IMR-90 (cell line): ENCODE measurements around the gene LYPD6B. TPM values are rescaled to one million over a fixed set of nuclear protein-coding genes. Genes with fewer than 3 reads are reported as not detected.

Source experiments
- ATAC-seq: fragments of 200-7000 bp; cut with Tn5 transposase; 2 replicates; pipeline ENCODE4 v1.9.1; 2020; ENCODE audit warnings: low read depth, mild to moderate bottlenecking, moderate library complexity
- BruUV-seq: library from RNA; stranded (reverse); fragments of 400-500 nt; replicated peaks from 2 replicates; lab custom pipeline; 2021; lab: Mats Ljungman, UMichigan
- CTCF ChIA-PET: fragments of 300-600 bp; formaldehyde crosslinking; extraction: SDS; loops from one replicate; lab custom pipeline; 2021; ENCODE audit warnings: antibody characterized with exemption; lab: Yijun Ruan, JAX
- POLR2A ChIA-PET: fragments of 300-600 bp; sonication (Branson Sonifier 250); formaldehyde crosslinking; loops from one replicate; lab custom pipeline; 2022; ENCODE audit warnings: antibody characterized with exemption; ENCODE audit not compliant: unreplicated experiment; lab: Charles Lee
- DNase-seq: peaks from one replicate; pipeline ENCODE4 v3.0.0; 2013
- H2AFZ ChIP-seq: replicated peaks from 2 replicates; pipeline ENCODE3; 2013; ENCODE audit warnings: low read length, mild to moderate bottlenecking; ENCODE audit not compliant: poor library complexity
- H2AK5ac ChIP-seq: 2 replicates; pipeline ENCODE4 v1.6.1; 2013; ENCODE audit warnings: low read depth, low read length, inconsistent platforms
- H2AK9ac ChIP-seq: replicated peaks from 2 replicates; pipeline ENCODE3; 2013; ENCODE audit warnings: mild to moderate bottlenecking, low read depth, low read length, moderate library complexity; ENCODE audit not compliant: poor library complexity
- H2BK120ac ChIP-seq: 2 replicates; pipeline ENCODE4 v1.6.1; 2013; ENCODE audit warnings: low read depth, low read length, inconsistent platforms
- H2BK15ac ChIP-seq: 3 replicates; pipeline ENCODE4 v1.6.1; 2013; ENCODE audit warnings: low read depth, low read length, inconsistent platforms
- H2BK20ac ChIP-seq: 2 replicates; pipeline ENCODE4 v1.6.1; 2013; ENCODE audit warnings: low read depth, mild to moderate bottlenecking, inconsistent platforms, low read length, moderate library complexity
- H2BK5ac ChIP-seq: 2 replicates; pipeline ENCODE4 v1.6.1; 2013; ENCODE audit warnings: mild to moderate bottlenecking, low read depth, low read length, inconsistent platforms; ENCODE audit not compliant: poor library complexity, severe bottlenecking
- H3K14ac ChIP-seq: replicated peaks from 2 replicates; pipeline ENCODE4 v1.6.1; 2013; ENCODE audit warnings: low read depth, low read length, inconsistent platforms
- H3K18ac ChIP-seq: 2 replicates; pipeline ENCODE4 v1.6.1; 2013; ENCODE audit warnings: low read depth, low read length, control low read depth
- H3K23ac ChIP-seq: 2 replicates; pipeline ENCODE4 v1.6.1; 2013; ENCODE audit warnings: low read depth, low read length, inconsistent platforms
- H3K27ac ChIP-seq: 2 replicates; pipeline ENCODE4 v1.5.1; 2013; ENCODE audit warnings: mild to moderate bottlenecking, control low read depth, low read length; ENCODE audit not compliant: insufficient read depth
- H3K27me3 ChIP-seq: 2 replicates; pipeline ENCODE4 v1.6.1; 2013; ENCODE audit warnings: low read length; ENCODE audit not compliant: control insufficient read depth, insufficient read depth
- H3K36me3 ChIP-seq: 2 replicates; pipeline ENCODE4 v1.6.1; 2013; ENCODE audit warnings: low read length, mixed read lengths; ENCODE audit not compliant: control insufficient read depth, insufficient read depth
- H3K4ac ChIP-seq: 2 replicates; pipeline ENCODE4 v1.6.1; 2013; ENCODE audit warnings: low read depth, low read length, inconsistent platforms
- H3K4me1 ChIP-seq: 2 replicates; pipeline ENCODE4 v1.6.1; 2013; ENCODE audit warnings: low read length, mixed read lengths; ENCODE audit not compliant: control insufficient read depth, insufficient read depth
- H3K4me2 ChIP-seq: 2 replicates; pipeline ENCODE4 v1.6.1; 2013; ENCODE audit warnings: low read depth, mild to moderate bottlenecking, control low read depth, low read length, moderate library complexity
- H3K4me3 ChIP-seq: 2 replicates; pipeline ENCODE4 v1.5.1; 2013; ENCODE audit warnings: low read depth, mild to moderate bottlenecking, control low read depth, low read length, moderate library complexity; ENCODE audit not compliant: insufficient read depth
- H3K56ac ChIP-seq: 2 replicates; pipeline ENCODE4 v1.6.1; 2013; ENCODE audit warnings: low read length, inconsistent platforms; ENCODE audit not compliant: insufficient read depth; ENCODE audit errors: extremely low read depth
- H3K79me1 ChIP-seq, 2 experiments: 2 replicates each; pipeline ENCODE4 v1.6.1; 2013; ENCODE audit warnings: low read length in 2 of 2, inconsistent platforms in 1 of 2, low read depth in 1 of 2
- H3K9ac ChIP-seq: 2 replicates; pipeline ENCODE4 v1.6.1; 2013; ENCODE audit warnings: low read depth, low read length, control low read depth
- H3K9me1 ChIP-seq: 2 replicates; pipeline ENCODE4 v1.6.1; 2013; ENCODE audit warnings: low read length, inconsistent platforms; ENCODE audit not compliant: insufficient read depth
- H3K9me3 ChIP-seq: 2 replicates; pipeline ENCODE4 v1.6.1; 2013; ENCODE audit warnings: low read length; ENCODE audit not compliant: control insufficient read depth, insufficient read depth
- H4K20me1 ChIP-seq: 2 replicates; pipeline ENCODE4 v1.6.1; 2013; ENCODE audit warnings: low read length, inconsistent platforms; ENCODE audit not compliant: insufficient read depth
- H4K5ac ChIP-seq: 2 replicates; pipeline ENCODE4 v1.6.1; 2013; ENCODE audit warnings: mild to moderate bottlenecking, low read depth, low read length, control low read depth
- H4K8ac ChIP-seq, 2 experiments: 2 replicates each; pipeline ENCODE4 v1.6.1; 2013; ENCODE audit warnings: low read depth in 2 of 2, low read length in 2 of 2, control low read depth in 1 of 2, inconsistent platforms in 1 of 2
- H4K91ac ChIP-seq: 2 replicates; pipeline ENCODE4 v1.6.1; 2013; ENCODE audit warnings: low read depth, low read length, inconsistent platforms; ENCODE audit not compliant: insufficient read depth
- BHLHE40 ChIP-seq: fragments of 150-350 bp; IDR thresholded peaks from 2 replicates; pipeline ENCODE4 v1.6.1; 2016; ENCODE audit warnings: mild to moderate bottlenecking, low read depth, low read length
- CEBPB ChIP-seq: IDR thresholded peaks from 2 replicates; pipeline ENCODE4 v1.6.1; 2012; ENCODE audit warnings: low read depth, low read length, improper control_type of control experiment
- CHD1 ChIP-seq: IDR thresholded peaks from 2 replicates; pipeline ENCODE4 v1.6.1; 2012; ENCODE audit warnings: low read depth, low read length, improper control_type of control experiment
- CTCF ChIP-seq: conservative IDR thresholded peaks from 2 replicates; pipeline ENCODE4 v1.5.1; 2012; ENCODE audit warnings: mild to moderate bottlenecking, low read depth, low read length, improper control_type of control experiment
- ELK1 ChIP-seq: fragments of 150-350 bp; IDR thresholded peaks from 2 replicates; pipeline ENCODE4 v1.6.1; 2016; ENCODE audit warnings: low read depth, mild to moderate bottlenecking, low read length, moderate library complexity, borderline replicate concordance
- FOS ChIP-seq: fragments of 150-350 bp; IDR thresholded peaks from 2 replicates; pipeline ENCODE4 v1.6.1; 2016; ENCODE audit warnings: low read depth, low read length
- MAFK ChIP-seq: IDR thresholded peaks from 2 replicates; pipeline ENCODE4 v1.6.1; 2012; ENCODE audit warnings: low read depth, low read length, improper control_type of control experiment
- MAZ ChIP-seq: IDR thresholded peaks from 2 replicates; pipeline ENCODE4 v1.6.1; 2012; ENCODE audit warnings: low read depth, mild to moderate bottlenecking, low read length, improper control_type of control experiment, moderate library complexity, borderline replicate concordance
- MXI1 ChIP-seq: IDR thresholded peaks from 2 replicates; pipeline ENCODE4 v1.6.1; 2012; ENCODE audit warnings: low read depth, mild to moderate bottlenecking, low read length, moderate library complexity, borderline replicate concordance
- NFE2L2 ChIP-seq: fragments of 150-350 bp; IDR thresholded peaks from 2 replicates; pipeline ENCODE4 v1.6.1; 2016; ENCODE audit warnings: low read depth, mild to moderate bottlenecking, low read length
- POLR2A ChIP-seq: IDR thresholded peaks from 2 replicates; pipeline ENCODE4 v1.6.1; 2012; ENCODE audit warnings: mild to moderate bottlenecking, low read depth, low read length
- RAD21 ChIP-seq: IDR thresholded peaks from 2 replicates; pipeline ENCODE4 v1.6.1; 2012; ENCODE audit warnings: low read length, improper control_type of control experiment
- RCOR1 ChIP-seq: IDR thresholded peaks from 2 replicates; pipeline ENCODE4 v1.6.1; 2012; ENCODE audit warnings: mild to moderate bottlenecking, low read length, improper control_type of control experiment; ENCODE audit not compliant: insufficient replicate concordance
- RFX5 ChIP-seq: IDR thresholded peaks from 2 replicates; pipeline ENCODE4 v1.8.0; 2012; ENCODE audit warnings: low read depth, mild to moderate bottlenecking, low read length, moderate library complexity
- SMC3 ChIP-seq: fragments of 150-350 bp; IDR thresholded peaks from 2 replicates; pipeline ENCODE4 v1.6.1; 2016; ENCODE audit warnings: low read depth, mild to moderate bottlenecking, antibody characterized with exemption, low read length, moderate library complexity
- WGBS, 2 experiments: methylation state at CpG; one replicate each; pipeline versions ENCODE4 v1.1.5 to v1.1.7; 2013; ENCODE audit warnings: missing lambda C conversion rate in 2 of 2; ENCODE audit not compliant: insufficient read length in 1 of 2; ENCODE audit errors: extremely low coverage in 2 of 2; 5-methylcytosine and 5-hydroxymethylcytosine counted together
- dilution Hi-C: fragments of 300-500 bp; cut with HindIII; formaldehyde crosslinking; loops from one replicate; pipeline ENCODE4 v1.14.3; 2018; ENCODE audit warnings: low sequenced_read_pairs; ENCODE audit not compliant: unreplicated experiment
- in situ Hi-C: fragments of 300-500 bp; cut with MboI; formaldehyde crosslinking; loops from 3 replicates; pipeline ENCODE4 v1.14.3; 2019; ENCODE audit warnings: low sequenced_read_pairs, inconsistent platforms, mixed read lengths
- intact Hi-C: fragments of 100-400 bp; cut with micrococcal nuclease; formaldehyde crosslinking; loops from 2 replicates; pipeline ENCODE4 v1.10.0; 2022
- polyA plus RNA-seq, 3 experiments: library from polyadenylated mRNA; depleted of rRNA; stranded (reverse); fragments of >200 nt; gene quantifications; 2 replicates each; pipeline ENCODE4 v1.2.3, GENCODE V29; 2012; ENCODE audit warnings: low replicate concordance in 1 of 3
- total RNA-seq: library from RNA; depleted of rRNA; stranded (reverse); fragments of >200 nt; gene quantifications from 2 replicates; pipeline ENCODE4 v1.2.3, GENCODE V29; 2012
- TF ChIP-seq, protein P1 (sequence below): fragments of 150-350 bp; IDR thresholded peaks from 2 replicates; pipeline ENCODE4 v1.6.1; 2017; ENCODE audit warnings: mild to moderate bottlenecking, antibody characterized with exemption, low read length, low read depth

Gene LYPD6B
- total and polyA plus RNA-seq, 2 of the 4 experiments (the other 2 are of a cell fraction) = 0.05 TPM; not detected in 1

DNA sequence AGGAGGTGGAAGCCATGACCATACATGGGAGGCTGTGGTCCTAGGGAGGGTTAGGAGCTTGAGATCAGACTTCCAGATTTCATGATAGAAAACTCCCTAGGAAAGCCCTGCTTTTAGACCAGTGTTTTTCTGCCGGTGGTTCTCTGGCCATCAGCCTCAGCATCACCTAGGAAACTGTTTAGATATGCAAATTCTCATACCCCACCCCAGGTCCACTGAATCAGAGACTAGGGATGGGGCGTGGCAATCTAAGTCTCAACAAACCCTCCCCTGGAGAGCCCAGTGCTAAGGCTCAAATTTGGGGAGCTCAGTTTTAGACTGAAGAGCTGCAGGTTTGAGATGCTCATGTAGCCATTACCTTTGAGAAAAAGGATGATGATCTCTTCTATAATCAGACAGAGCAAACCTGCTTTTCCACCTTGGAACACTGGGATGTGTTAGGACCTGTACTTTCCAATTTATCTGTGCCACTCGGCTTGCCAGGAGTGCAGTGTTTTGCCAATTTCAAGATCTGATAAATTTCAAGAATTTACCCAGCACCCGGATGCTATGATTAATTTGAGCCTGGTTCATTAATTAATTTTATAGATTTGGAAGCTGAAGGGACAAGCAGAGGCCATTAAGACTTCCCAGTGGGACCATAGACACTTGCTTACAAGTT, 31.5 kb upstream of the LYPD6B start:
- Histone ChIP-seq H3K4me3 (no peak overlapping the region), H4K91ac (no peak overlapping the region), H2AK9ac (no peak overlapping the region), H3K9ac (no peak overlapping the region), H3K9me1 (no peaks in the 10 kb centered on the region), H3K4ac (no peak overlapping the region), H2BK20ac (no peak overlapping the region), H3K4me1 (no peaks in the 10 kb centered on the region), H2BK5ac (no peak overlapping the region), H4K20me1 (no peaks in the 10 kb centered on the region), H3K79me1 (no peaks in the 10 kb centered on the region), H3K27me3 (peaks cover 7% of the 10 kb centered on the region), H2AK5ac (no peak overlapping the region), H2BK120ac (no peak overlapping the region), H3K18ac (no peak overlapping the region), H3K9me3 (no peaks in the 10 kb centered on the region), H2BK15ac (no peak overlapping the region), H3K23ac (no peak overlapping the region), H3K36me3 (no peaks in the 10 kb centered on the region), H4K8ac (no peak overlapping the region), H4K5ac (no peak overlapping the region), H3K56ac (no peak overlapping the region), H3K27ac (no peak overlapping the region), H2AFZ (no peak overlapping the region), H3K14ac (no peak overlapping the region), H3K4me2 (no peak overlapping the region)
- ChIA-PET CTCF (interaction anchor here (0.6 to 1.1 kb wide), 2 partner anchors 10 to 205 kb away, joined by 3 to 4 read pairs; no protein-coding TSS in a partner anchor), POLR2A (no interaction called here)
- TF ChIP-seq RCOR1 = no peak
- TF ChIP-seq, protein P1, sequence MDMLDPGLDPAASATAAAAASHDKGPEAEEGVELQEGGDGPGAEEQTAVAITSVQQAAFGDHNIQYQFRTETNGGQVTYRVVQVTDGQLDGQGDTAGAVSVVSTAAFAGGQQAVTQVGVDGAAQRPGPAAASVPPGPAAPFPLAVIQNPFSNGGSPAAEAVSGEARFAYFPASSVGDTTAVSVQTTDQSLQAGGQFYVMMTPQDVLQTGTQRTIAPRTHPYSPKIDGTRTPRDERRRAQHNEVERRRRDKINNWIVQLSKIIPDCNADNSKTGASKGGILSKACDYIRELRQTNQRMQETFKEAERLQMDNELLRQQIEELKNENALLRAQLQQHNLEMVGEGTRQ = no peak
- TF ChIP-seq POLR2A = no peak
- no peak for TF ChIP-seq CHD1
- no peak for TF ChIP-seq FOS
- TF ChIP-seq RAD21 = no peak
- no peak for TF ChIP-seq SMC3
- no peak for TF ChIP-seq ELK1
- TF ChIP-seq MXI1 = no peak
- no peak for TF ChIP-seq NFE2L2
- TF ChIP-seq MAFK = no peak
- TF ChIP-seq CEBPB = no peak
- TF ChIP-seq MAZ = no peak
- TF ChIP-seq RFX5 = no peak
- TF ChIP-seq BHLHE40 = no peak
- TF ChIP-seq CTCF = no peak
- no TSS peak for BruUV-seq
- dilution Hi-C loops = no loop called here
- DNase-seq (no peak), ATAC-seq (no peak)
- intact Hi-C loops = no loop called here
- no CpG with 5 or more reads among the region's 4 CpGs for WGBS, 2 experiments
- in situ Hi-C loops = no loop called here
